8988T (cell line): ENCODE data around the gene NAPB.
"Not testable (repeated sequence)": the region's sequence is repeated elsewhere in the genome, so short reads cannot be mapped to it uniquely, and the experiment has no call there.

ENCODE experiments used
- DNase-seq: peaks from one replicate; pipeline ENCODE4 v3.0.0; 2011

The NAPB gene

DNA sequence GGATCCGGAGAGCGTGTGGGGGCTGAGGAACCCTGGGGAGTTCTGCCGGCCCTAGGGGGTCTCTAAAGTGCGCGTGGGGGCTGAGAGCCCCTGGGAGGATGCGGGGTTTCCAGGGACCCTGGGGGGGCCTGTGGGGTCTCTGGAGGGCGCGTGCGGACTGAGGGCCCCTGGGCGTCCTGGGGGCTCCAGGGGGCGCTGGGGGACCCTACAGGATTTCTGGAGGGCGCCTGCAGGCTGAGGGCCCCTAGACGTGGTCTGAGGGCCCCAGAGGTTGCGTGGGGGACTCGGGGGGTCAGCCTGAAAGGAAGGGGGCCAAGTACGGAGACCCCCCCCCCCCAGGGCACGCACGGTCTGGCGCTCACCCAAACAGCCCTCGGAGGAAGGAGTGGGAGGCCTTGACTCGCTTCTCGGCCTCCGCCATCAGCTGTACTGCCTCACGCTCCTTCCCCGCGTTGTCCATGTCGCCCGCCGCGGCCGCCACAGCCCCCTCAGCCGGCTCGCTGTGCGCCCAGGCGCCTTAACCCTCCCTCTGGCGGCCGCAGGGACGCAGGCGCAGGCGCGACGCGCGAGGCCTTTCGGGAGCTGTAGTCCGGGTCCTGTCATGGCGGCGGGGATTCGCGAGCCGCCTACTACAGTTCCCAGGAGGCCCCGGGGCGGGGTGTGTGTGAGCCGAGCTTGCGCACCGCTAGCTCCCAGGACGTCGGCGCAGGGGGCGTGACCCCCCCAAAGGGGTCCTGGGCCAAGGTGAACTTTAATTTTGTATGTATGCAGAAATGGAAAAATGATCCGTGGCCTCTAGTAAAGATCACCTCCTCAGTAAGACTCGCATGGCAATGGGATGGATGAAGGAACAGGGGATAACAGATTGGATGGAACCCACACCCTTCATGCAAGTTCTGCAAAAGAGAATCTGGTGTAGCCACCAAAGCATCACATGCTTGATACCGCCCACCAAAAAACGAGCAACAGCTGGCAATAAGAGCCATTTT lies at the start of gene NAPB:
TSS of gene NAPB (minus strand) at position 546 of the 989 bp plus-strand sequence. CDS start at position 460, 86 bp downstream.
- DNase-seq = peak; percentile 82

DNA sequence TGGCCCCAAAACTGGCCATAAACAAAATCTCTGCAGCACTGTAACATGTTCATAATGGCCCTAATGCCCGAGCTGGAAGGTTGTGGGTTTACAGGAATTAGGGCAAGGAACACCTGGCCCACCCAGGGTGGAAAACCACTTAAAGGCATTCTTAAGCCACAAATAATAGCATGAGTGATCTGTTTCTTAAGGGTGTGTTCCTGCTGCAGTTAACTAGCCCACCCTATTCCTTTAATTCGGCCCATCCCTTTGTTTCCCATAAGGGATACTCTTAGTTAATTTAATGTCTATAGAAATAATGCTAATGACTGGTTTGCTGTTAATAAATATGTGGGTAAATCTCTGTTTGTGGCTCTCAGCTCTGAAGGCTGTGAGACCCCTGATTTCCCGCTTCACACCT lies 45.7 kb upstream of the NAPB start:
- DNase-seq = not testable (repeated sequence)

DNA sequence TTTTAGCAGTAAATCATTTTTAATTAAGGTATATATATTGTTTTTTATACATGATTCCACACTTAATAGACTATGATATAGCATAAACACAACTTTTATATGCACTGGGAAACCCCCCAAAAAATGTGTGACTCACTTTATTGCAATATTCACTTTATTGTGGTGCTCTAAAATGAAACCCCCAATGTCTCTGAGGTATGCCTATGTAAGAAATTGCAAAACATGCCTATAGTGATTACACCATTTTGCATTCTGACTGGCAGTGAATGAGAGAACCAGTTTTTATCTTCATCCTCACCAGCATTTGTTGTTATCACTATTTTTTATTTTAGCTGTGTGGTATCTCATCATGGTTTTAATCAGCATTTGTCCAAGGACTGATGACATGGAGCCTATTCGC lies 39.9 kb upstream of the NAPB start:
- no peak for DNase-seq

DNA sequence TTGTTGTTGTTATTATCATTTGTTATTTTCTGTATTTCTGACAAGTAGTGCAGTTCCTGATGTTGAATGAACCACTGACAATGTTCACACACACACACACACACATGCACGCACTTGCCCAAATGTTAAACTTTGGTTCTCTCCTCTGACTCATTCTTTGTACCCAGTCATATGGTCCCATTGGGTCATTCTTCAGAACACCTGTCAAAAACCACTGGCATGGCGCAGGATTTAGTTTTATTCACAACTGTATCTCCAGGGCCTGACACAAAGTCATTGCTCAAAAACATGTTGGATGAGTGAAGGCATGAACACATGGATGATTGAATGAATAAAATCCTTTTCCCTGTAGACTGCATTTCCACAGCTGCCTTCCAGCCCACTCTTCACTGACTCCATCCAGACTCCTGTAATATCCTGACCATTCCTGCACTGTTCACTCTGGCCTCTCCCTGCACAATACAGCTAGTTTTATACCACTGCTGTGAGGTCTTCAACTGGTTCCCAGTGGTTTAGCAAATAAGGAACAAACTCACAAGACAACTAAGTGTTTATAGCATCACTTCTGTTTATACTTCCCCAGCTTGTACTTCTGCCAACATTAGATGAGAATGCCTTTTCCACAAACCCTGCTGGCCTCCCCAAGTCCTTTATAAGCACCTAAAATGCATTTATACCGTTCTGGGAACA lies 38.3 kb upstream of the NAPB start:
- no peak for DNase-seq

DNA sequence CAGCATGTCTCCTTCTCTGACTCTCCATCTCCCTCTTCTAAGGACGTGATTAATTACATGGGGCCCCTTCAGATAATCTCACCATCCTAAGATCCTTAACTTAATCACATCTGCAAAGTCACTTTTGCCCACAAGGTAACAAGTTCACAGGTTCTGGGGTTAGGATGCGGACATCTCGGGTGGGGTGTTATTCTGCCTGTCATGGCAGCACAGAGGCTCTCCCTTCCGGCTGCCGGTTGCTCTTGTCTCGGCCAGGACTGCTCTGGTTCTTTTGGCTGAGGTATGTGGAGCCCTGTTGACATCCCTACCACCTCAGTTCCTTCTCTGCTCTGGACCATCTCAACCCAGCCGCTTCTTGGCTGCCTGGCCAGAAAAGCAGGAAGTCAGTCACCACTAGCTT lies 35.6 kb upstream of the NAPB start:
- no peak for DNase-seq

DNA sequence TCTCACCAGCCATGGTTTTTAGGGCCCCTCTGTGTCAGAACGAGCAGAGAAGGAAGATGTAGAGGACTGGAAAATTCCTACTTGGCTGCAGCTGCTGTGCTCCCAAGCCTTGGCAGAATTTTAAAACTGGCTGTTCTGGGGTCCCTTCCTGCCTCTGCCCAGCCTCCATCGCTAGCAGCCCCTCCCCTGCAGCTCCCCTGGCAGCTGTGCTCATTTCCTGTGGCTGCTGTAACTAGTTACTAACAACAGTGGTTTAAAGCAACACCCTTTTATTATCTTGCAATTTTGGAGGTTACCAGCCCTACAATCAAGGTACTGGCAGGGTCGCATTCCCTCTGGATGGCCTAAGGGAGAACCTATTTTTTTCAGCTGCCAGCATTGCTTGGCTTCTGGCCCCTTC lies 35.1 kb upstream of the NAPB start:
- no peak for DNase-seq

DNA sequence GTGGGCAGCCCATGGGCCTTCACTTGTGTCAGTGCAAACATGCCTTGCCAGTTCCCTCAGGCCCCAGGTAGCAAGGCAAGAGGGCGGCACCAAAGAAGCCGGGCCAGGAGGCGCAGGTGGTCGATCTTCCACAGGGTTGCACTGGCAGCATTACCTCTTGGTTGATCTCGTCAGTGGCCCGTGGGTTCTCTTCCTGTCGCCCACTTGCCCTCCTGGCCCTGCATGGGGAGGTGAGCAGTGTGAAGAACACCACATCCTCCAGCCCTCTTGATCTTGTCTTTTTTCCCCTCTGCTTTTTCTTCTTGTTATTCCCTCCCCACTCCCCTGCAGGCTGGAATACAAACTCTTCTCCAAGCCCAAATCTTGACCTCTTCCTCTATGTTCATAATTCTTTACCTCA lies 34.4 kb upstream of the NAPB start:
- DNase-seq = no peak

DNA sequence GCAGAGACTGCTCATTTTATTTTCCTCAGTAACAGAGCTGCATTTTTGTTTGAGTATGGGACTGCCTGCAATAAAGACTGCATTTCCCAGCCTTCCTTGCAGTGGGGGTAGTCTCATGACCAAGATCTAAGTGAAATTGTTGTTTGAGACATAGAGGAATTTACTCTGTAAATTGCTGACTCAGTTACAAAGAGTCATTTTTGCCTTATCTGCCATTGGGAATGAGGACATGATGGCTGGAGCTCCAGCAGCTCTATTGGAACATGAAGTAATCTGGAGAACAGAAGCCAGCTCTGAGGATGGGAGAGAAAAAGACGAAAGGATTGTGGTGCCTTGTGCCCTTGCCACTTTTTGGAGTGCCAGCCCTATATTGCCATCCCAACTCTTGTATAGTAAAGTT lies 33.5 kb upstream of the NAPB start:
- DNase-seq = no peak

DNA sequence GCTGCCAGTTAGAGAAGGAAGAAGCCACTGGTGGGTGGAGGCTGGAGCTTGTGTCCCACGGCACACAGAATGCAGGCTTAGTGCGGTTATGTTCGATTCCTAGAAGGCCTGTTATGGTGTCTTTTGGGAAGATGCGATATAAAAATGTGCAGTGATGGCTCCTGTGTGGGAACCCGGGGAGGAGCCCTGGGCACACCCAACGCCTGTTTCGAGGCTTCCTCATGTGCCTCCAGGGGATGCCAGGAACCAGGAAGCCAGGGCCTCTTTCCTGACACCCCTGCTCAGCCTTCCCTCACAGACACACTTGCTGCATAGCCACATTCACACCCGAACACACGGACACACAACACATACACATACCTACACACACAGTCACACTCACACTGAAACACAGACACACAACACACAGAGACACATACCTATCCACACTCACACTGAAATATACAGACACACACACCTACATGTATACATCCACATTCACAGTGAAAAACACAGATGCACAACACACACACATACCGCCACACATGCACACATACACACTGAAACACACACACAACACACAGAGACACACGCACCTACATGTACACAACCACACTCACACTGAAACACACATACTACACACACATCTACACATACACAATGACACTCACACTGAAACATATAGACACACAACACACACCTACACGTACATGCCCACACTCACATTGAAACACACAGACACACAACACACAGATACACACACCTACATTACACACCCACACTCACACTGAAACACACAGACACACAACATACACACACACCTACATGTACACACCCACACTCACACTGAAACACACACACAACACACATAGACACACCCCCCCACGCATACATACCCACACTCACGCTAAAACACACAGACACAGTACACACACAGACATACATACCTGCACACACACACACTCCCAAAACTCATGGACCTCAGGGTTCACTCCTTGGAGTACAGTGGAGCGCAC lies 32.6 kb upstream of the NAPB start:
- DNase-seq = no peak

DNA sequence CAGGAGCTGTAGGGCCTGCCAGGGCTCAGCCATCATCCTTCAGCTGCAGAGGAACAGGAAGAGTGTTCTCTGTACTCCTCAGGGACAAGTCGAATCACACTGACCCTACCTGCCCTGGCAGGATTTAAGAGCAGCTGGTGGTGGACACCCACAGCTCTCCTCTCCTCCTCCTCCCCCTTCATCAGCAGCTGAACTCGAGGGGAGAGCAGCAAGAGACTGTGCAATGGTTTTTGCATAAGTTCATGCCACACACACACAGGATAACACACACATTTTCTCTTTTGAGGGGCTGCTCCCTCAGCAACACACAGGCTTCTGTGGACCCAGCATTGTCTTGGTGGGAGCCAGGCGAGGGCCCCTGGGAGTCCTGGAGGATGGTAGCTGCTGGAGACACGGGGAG lies 31.5 kb upstream of the NAPB start, which contains the start of gene CST11:
TSS of gene CST11 (minus strand) at position 101 of the 400 bp plus-strand sequence. CDS start at position 36, 65 bp downstream.
- DNase-seq = no peak

DNA sequence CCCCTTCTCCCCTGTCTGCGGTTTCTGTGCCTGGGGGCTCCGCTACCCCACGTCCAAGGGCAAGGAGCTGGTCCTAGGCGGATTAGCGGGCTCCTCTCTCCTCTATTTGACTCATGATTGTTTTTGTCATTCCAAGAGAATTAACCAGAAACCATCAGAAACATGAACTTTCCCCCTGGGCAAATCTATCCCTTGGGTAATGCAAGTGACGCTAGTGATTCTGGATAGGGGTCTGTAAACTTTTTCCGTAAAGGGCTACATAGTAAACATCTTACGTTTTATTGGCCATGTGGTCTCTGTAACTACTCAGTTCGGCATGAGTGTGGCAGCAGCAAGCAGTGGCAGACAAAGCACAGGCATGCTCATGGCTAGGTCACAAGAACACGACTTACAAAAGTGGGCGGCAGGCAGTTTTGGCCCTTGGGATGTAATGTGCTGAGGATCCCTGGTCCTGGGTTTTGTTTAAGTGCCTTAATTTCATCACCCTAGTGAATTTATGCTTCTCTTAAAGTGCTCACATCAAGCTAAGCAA lies 30.7 kb upstream of the NAPB start:
- DNase-seq = no peak

DNA sequence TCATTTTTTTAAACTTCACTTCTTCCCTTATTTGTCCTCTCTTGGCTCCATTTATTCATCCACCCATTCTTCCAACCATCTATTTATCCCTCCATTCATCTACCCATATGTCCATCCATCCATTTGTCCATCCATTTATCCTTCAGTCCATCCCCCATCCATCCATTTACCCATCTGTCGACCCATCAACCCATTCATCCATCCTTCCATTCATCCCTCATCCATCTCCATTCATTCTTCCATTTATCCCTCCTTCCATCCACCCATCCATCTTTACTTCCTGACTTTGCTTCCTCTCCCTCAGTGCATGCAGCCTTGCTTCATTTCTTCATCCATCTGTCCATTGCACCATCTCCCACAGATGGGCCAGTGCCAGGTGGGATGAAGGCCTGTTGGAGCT lies 29.6 kb upstream of the NAPB start:
- DNase-seq = no peak

DNA sequence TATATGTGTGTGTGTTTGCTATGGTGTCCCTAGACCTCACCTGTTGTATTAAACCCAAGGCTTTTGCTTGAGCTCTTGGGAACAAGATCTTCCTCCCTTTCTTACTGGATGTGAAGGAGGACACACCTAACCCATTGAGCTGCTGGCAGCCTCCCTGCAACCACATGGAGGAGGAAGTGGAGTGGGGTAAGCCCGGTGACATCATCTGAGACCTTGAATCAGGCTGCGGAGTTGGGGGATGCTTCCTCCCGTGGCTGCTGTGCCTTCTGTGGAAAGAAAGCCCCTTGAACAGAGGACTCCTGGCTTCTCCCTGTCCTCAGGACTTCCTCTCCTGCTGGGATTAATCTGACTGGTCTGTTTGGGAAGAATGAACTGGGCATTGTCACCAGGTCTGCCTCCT lies 28.1 kb upstream of the NAPB start:
- no peak for DNase-seq

DNA sequence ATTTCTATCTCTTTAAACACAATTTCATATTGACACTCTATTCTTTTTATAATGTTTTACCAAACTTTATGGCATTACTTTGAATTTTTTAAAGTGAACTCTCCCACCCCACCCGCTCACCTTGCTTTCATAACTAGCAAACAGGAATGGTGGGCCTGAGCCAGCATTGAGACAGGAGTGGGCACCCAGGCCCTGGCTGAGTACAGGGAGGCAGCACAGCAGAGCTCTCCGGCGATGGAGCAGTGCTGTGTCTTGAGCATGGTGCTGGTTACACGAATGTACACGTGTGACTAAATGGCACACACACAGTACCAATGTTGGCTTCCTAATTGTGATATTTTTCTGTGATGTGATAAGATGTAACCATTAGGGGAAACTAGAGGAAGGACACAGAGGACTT lies 26.9 kb upstream of the NAPB start:
- DNase-seq = no peak

DNA sequence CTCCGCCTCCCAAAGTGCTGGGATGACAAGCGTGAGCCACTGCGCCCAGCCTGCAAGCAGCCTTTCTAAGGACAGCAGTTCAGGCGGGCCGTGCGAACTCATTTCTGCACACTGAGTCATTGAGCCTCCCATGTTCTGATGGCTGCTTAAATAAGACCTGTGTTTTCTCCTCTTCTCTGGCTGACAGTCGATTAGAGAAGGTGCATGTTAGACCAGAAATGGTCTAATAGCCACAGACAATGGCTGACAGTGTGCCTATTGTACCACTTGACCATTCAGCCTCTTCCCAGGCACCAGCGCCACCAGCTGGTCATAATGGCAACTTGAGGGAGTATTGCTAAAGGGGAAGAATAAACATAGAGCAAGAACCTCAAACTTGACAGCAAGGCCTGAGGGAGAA lies 25.2 kb upstream of the NAPB start:
- no peak for DNase-seq

DNA sequence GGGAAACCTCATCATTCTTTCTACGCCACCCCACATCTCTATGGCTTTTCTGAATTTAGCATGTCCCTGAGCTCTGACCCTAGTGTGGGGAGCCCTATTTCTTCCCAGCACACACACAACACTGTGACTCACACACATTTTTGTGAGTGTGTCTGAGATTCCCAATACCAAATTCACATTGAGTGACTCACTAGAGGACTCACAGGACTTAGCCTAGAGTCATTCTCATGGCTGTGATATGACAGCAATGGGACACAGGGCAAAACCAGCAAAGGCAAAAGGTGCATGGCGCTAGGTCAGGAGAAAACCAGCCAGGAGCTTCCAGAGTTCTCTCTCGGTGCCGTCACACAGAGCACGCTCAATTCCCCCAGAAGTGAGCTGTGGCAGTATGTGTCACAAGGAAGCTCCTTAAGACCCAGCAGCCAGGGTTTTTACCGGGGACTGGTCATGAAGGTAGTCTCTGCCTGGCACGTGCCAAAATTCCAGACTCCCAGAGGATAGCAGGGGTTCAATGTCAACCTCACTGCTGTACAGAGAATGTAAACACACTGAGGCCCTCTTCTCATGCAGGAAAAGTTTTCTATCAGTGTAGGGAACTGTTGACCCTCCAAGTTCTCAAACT lies 24.4 kb upstream of the NAPB start:
- DNase-seq = peak; percentile 64

DNA sequence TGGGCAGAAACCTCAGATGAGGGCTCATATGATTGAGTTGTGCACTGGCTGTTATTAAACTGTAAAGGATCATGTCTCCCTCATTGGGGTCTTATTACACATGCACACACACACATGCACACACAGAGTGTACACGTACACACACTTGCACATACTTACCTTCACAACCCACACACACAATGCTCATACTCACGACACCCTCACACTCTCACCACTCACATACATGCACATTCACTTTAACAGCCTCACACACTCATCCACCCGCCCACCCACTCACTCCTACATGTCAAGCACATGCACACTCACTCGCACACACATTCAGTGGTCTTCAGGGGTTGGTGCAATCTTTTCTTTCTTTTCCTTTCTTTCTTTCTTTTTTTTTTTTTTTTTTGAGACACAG lies 23.6 kb upstream of the NAPB start:
- DNase-seq = no peak

DNA sequence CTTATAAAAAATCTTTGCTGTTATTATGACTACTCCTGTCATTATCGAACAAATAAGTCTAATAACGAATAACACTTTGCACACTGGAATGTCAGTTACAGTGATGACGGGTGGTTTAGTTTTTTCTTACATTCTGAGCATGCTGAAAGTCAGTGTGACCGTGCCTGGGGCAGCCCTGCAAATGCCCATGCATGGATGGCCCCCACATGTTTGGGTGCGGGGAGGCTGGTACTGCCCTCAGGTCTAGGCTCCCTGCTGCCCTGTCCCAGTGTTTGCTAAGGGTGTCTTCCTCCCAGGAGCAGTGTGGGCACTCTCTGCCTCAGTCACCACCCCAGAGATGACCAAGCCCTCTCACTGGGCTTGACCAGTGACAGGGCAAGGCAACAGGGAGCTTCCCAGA lies 21.1 kb upstream of the NAPB start:
- DNase-seq = no peak

DNA sequence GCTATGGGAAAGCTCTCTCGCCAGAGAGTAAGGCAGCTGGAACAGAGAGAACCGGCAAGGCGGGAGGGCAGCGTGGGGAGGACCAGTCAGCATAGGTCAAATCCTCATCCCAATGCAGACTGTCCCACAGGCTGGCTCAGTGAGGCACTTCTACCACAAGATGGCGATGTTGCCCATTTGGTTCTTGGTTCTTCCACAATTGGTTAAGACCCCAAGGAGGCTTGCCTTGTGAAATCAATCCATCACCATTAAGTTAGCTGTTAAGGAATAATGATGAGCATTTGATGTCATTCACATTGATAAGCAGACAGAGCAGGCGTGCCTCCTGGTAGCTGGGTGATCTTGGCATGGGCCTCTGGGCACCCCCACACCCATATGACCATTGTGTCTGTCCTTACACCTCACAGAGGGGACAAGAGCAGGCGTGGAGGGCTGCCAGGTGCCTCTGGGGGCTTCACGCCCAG lies 20.6 kb upstream of the NAPB start:
- DNase-seq = peak; percentile 71

DNA sequence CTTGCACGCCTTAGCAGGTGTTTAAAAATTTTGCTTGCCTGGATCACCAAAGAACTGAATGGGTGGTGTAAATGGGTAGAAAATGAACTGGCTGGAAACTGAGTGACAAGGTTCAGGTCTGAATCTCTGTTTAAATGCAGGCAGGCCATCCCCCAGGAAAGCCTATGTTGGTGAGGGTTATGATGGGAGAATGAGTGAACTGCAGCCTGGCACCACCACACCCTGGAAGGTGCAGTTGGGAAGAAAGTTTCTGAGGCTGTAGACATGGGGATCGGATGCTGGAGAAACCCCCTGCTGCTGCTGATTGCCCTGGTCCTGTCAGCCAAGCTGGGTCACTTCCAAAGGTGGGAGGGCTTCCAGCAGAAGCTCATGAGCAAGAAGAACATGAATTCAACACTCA lies 18.7 kb upstream of the NAPB start:
- DNase-seq = no peak

DNA sequence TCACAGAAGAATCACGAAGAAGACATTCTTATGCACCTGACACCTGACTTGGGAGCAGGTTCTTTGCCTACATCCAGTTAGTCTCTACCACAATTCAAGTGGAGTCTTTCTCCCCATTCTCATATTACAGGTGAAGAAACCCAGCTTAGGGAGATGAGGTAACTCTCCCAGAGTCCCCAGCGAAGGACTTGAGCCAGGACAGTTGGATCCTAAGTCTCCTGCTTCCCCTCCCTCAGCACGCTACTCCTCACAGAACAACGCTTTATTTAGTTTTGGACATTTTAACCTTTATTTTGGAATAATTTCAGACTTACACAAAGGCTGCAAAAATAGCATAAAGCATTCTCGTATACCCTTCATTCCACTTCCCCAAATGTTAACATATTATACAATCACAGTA lies 17.4 kb upstream of the NAPB start:
- no peak for DNase-seq
